AML-193 (cell line): ENCODE measurements around the gene RBM27.
"Not testable (repeated sequence)": the region's sequence is repeated elsewhere in the genome, so short reads cannot be mapped to it uniquely, and the experiment has no call there.

Experiments used
- DNase-seq, 2 experiments: peaks; one replicate each; lab custom pipeline; 2025; lab: John Stamatoyannopoulos, UW

RBM27 gene, protein sequence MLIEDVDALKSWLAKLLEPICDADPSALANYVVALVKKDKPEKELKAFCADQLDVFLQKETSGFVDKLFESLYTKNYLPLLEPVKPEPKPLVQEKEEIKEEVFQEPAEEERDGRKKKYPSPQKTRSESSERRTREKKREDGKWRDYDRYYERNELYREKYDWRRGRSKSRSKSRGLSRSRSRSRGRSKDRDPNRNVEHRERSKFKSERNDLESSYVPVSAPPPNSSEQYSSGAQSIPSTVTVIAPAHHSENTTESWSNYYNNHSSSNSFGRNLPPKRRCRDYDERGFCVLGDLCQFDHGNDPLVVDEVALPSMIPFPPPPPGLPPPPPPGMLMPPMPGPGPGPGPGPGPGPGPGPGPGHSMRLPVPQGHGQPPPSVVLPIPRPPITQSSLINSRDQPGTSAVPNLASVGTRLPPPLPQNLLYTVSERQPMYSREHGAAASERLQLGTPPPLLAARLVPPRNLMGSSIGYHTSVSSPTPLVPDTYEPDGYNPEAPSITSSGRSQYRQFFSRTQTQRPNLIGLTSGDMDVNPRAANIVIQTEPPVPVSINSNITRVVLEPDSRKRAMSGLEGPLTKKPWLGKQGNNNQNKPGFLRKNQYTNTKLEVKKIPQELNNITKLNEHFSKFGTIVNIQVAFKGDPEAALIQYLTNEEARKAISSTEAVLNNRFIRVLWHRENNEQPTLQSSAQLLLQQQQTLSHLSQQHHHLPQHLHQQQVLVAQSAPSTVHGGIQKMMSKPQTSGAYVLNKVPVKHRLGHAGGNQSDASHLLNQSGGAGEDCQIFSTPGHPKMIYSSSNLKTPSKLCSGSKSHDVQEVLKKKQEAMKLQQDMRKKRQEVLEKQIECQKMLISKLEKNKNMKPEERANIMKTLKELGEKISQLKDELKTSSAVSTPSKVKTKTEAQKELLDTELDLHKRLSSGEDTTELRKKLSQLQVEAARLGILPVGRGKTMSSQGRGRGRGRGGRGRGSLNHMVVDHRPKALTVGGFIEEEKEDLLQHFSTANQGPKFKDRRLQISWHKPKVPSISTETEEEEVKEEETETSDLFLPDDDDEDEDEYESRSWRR

DNA sequence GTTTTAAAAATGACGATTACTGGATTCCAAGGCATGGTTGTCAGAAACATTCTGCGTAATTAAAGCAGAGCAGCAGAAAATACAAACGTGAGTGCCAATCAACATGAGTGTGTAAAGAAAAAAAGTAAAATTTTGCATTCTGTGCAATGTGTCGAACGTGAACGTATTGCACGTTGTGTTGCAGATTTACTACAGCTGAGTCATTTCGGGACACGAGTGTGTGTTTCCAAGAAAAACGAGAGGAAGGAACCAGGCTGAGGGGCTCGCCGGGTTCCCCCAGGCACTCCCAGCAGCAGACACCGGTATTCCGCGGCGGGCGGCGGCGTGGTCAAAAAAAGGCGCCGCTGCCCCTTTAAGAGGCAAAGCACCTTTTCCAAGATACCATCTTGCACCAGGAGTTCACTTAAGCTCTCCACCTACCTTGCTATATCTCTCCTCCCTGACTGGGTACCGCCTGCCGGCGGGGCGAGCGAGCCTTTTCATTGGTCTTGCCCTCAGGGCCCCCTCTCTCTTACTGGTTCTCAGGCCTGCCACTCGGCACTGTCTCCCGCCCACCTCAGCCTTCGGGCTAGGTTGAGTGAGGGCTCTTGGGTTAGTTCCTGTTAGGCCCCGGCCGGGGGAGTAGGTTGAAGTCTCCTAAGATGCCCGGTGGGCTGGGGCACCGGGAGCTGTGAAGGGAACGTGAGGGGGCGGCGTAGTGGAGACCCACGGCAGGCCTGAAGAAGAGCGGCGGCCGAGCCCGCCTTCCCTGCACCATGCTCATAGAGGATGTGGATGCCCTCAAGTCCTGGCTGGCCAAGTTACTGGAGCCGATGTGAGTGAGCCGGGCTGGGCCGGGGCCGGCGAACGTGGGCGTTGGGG is at the start of gene RBM27:
Gene RBM27, plus strand, starts transcription at position 595 of the 861 bp plus-strand sequence. Its CDS starts 161 bp downstream, at position 756.
- peak; percentile 98 for DNase-seq

DNA sequence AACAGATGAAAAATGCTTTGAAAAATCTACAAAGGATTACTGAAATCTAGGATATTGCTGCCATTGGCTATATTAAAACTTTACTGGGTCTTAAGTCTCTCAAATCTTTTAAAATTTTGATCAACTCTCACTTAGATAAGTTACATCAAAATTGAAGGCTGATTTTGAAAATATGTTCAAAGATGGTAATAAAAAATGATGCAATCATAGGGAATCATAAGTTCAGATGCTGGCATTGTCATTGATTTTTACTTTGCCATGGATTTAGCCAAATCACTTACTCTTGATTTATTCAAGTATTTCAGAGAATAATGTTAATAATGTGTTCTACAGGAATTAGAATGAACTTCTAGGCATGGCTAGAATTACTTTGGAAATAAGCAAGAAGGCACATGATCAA is 45.1 kb upstream of the RBM27 start:
- DNase-seq, result no peak

DNA sequence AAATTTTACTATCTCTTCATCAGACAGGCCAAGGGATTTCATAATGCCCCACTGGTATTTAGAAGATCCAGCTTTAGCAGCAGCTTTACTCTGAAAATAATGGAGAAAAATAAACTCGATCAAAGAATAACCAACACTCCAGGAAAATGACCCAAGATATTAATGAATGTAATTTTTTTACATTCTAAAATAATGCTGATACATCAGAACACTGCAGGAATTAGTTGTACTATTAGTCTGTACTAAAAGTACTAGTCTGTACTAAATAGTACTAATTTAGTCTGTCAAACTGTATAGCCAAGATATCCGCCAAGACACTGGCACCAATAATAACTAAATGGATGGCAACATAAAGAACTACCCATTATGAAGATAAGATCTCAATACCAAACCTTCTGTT is 39.0 kb upstream of the RBM27 start:
- no peak for DNase-seq

DNA sequence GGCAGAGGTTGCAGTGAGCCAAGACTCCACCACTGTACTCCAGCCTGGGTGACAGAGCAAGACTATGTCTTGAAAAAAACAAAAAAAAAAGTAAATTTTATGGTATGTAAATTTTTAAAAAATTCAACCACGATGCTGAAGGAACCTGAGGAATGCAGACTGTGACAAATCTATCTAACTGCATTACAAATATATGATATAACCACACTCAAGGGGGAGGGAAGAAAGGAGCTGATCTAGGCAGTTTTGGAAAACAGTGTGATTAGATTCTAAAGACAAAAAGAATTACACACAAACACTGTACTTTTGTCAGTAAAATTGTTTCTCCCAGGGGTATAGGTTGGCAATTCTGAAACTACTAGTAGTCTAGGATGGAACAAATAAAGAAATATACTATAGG is 37.9 kb upstream of the RBM27 start:
- no peak for DNase-seq

DNA sequence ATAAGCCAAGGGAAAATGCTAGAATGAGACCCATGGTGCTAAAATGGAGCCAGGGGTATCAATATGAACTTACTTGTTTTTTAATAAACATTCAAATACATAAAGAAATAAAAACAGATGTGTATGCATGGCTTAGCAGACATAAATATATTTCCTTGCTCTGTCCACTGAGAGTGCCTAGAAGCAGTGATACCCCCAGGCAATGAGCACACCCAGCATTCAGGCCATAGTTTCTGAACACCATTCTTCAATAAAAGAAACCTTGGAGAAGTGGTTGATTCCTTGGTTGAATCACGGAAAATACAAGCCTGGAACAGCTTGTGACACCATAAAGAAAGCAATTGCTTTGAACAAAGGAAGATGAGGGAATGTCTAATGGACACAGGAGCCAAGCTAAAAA is 37.5 kb upstream of the RBM27 start:
- DNase-seq, result no peak

DNA sequence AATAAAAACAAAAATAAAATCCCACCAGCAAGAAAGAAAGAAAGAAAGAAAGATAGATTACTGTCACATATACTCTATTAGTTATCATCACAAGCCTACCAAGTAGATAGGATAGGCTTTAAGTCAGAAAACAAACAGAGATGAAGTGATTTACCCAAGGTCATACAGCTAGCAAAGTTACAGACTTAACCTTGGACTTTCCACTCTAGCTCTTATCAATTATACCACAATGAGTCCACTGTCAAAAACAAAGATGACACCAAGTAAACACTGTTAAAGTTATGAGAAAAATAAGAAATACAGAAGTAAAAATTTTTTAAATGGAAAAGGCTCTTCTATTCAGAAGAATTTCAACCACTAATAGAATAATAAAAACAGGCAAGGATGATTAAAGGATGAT is 34.3 kb upstream of the RBM27 start:
- no peak for DNase-seq

DNA sequence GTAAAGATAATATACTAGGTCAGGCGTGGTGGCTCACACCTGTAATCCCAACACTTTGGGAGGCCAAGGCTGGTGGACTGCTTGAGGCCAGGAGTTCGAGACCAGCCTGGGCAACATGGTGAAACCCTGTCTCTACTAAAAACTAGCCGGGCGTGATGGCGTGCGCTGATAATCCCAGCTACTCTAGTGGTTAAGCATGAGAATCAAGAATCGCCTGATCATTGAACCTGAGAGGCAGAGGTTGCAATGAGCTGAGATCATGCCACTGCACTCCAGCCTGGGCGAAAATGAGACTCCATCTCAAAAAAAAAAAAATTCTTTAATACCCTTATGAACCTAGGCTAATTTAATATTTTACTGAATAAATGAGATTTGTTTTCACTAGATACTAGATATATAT is 30.4 kb upstream of the RBM27 start:
- not testable (repeated sequence) for DNase-seq

DNA sequence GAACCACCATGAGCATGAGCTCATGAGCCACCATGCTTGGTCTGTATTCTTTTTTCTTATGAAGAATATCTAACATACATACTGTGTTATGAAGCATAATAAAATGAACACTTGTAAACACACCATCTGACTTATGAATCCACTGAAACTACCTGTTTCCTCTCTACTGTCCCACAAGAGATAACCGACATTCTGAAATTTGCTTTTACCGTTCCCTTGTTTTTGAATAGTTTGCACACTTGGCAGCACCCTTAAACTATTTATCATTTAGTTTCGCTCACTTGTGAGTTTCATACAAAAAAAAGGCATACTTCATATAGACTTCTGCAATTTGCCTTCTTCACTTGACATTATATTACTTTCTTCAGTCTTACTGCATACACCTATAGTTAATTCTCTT is 29.8 kb upstream of the RBM27 start:
- DNase-seq, result no peak

DNA sequence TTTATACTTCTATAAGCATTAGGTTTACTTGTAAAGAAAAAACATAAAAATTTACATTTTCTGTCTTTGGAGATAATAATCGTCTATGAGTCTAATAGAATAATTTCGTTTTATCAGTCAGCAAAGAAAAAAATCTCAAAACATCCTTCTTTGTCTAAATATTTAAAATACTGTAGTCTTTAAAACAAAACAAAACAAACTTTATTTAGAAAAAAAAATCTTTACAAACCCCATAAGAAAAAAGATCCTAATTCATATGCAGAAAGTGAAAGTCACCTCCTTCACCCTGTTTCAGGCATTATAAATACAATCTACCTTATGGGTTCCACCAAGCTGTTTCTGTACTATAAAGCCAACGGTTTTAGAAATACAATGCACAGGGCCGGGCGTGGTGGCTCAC is 26.6 kb upstream of the RBM27 start:
- no peak for DNase-seq

DNA sequence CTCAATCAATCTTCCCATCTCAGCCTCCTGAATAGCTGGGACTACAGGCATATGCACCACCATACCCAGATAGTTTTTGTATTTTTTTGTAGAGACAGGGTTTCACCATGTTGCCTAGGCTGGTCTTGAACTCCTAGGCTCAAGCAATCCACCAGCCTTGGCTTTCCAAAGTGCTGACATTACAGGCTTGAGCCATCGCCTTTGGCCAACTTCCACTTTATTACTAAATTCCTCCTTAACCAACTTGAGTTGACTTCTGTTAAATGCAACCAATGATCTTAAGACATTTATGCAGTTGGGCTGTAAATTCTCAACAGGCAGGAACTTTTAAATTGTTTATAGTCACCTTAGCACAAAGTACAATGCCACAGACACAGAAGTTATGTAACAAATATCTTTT is 23.7 kb upstream of the RBM27 start:
- peak; percentile 11 to 20 for DNase-seq

DNA sequence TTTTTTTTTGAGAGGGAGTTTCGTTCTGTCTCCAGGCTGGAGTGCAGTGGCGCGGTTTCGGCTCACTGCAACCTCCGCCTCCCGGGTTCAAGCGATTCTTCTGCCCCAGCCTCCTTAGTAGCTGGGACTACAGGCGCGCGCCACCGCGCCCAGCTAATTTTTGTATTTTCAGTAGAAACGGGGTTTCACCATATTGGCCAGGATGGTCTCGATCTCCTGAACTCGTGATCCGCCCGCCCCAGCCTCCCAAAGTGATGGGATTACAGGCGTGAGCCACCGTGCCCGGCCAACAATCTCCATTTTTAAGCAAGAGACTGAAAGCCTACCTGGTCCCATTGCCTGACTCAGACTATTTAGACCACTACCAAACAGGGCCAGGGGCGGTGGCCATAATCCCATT is 20.0 kb upstream of the RBM27 start:
- not testable (repeated sequence) for DNase-seq

DNA sequence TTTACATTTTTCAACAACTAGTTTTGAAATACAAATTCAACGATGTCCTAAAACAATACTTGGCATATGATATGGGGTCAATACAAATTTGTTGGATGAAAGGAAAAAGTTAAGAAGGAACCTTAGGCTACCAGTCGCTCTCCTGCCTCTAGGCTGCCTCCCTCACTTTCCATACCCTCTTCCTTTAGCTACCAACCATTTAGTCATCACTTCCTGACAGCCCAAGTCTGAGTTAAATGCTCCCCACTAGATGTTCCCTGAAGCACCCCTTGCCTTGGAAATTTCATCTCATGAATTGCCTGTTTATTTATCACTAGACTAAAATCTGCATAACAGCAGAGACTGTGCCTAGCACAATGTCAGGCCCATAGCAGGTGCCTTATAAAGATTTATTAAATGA is 18.2 kb upstream of the RBM27 start:
- peak in 1 of 2 experiments; percentile 8 for DNase-seq

DNA sequence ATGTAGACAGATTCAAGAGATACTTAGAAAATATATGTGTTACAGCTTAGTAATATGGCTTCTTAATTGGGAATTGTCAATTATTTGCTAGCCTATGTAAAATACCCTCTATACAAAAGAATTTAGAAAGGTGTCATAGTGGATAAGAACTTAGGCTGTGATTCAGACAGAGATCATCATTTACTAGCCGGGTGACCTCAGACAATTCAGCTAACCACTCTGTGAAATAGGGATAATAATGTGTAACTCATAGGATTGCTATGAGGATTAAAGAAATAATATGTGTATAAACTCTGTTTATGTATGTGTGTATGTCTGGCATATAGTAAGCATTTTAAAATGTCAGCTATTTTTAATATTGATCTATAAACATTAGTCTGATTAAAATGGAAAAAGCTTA is 15.0 kb upstream of the RBM27 start:
- DNase-seq, result no peak

DNA sequence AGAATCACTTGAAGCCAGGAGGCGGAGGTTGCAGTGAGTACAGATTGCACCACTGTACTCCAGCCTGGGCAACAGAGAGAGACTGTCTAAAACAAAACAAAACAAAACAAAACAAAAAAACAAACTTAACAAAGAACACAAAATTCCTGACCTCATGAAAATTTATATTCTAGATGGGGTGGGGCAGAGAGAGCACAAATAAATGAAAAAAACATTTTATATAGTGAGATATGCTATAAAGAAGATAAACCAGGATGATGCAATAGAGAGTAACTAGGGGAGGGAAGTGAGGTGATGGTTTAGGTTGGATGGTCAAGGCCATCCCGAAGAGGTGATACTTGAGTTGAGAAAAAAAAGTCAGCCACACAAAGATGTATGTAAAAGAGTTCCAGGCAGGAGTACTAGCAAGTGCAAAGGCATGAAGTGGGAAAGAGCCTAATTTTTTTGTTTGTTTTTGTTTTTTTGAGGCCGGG is 10.8 kb upstream of the RBM27 start:
- DNase-seq, result no peak

DNA sequence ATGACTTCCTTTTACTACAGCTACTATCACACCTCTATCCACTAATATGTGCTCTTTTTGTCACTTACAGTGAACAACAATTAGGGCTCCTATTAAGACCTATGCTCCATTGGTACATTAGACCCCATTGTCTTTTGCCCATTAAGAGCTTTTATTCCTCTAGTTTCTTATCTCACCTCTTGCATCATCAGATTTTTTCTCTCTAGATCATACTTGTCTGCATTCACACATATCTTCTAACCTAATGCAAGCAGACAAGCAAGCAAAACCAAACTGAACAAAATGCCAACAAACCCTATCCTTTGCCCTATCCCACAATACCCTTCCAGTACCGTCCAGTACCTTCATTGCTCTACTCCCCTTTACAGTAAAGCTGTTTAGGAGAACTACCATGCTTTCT is 10.1 kb upstream of the RBM27 start:
- no peak for DNase-seq

DNA sequence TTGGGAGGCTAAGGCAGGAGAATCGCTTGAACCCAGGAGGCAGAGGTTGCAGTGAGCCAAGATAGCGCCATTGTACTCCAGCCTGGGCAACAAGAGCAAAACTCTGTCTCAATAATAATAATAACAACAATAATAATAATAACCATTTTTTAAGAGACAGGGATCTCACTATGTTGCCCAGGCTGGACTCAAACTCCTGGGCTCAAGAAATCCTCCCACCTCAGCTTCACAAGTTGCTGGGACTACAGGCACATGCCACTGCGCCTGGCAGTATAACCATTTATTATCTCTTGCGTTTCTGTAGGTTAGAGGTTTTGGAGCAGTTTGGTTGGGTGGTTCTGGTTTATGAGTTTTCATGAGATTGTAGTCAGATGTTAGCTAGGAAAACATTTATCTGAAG is 8.4 kb upstream of the RBM27 start:
- DNase-seq, result not testable (repeated sequence)

DNA sequence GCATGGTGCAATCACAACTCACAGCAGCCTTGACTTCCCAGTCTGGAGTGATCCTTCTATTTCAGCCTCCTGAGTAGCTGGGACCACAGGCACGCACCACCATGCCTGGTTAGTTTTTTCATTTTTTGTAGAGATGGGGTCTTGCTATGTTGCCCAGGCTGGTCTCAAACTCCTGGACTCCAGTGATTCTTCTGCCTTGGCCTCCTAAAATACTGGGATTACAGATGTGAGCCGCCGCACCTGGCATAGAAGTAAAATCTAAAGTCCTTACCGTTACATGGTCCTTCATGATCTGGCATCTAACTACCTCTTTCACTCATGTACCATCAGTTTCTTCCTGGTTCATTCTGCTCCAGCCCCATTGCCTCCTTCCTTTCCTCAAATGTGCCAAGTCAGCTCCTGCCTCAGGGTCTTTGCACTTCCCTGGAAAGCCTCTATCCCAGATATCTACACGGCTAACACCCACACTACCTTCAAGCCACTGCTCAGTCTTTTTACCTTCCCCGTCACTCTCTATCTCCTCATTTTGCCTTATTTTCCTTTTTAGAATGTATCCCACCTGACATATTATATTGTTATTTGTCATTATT is 6.9 kb upstream of the RBM27 start:
- no peak for DNase-seq

DNA sequence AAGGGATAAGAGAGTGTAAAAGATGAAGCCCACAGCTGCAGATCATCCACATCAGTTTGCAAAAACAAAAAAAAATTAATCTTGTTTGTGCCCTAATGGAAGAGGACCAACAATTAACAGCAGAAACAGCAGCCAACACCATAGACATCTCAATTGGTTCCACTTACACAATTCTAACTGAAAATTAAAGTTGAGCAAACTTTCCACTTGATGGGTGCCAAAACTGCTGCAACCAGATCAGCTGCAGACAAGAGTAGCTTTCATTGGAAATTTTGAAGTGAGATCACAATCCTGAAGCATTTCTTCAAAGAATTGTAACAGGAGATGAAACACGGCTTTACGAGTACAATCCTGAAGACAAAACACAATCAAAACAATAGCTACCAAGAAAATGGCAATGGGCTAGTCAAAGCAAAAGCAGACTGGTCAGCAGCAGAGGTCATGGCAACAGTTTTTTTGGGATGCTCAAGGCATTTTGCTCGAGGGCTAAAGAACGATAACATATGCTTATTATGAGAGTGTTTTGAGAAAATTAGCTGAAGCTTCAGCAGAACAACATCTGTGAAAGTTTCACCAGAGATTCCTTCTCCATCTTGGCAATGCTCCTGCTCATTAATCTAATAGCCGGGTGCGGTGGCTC is 4.1 kb upstream of the RBM27 start:
- DNase-seq, result peak; percentile 39

DNA sequence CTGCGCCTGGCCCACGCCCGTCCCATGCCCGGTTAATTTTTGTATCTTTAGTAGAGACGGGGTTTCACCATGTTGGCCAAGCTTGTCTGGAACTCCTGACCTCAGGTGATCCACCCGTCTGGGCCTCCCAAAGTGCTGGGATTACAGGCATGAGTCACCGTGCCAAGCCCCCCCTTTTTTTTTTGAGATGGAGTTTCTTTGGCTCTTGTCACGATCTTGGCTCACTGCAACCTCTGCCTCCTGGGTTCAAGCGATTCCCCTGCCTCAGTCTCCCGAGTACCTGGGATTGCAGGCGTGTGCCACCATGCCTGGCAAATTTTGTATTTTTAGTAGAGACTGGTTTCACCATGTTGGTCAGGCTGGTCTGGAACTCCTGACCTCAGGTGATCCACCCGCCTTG is 1.6 kb upstream of the RBM27 start:
- not testable (repeated sequence) for DNase-seq

DNA sequence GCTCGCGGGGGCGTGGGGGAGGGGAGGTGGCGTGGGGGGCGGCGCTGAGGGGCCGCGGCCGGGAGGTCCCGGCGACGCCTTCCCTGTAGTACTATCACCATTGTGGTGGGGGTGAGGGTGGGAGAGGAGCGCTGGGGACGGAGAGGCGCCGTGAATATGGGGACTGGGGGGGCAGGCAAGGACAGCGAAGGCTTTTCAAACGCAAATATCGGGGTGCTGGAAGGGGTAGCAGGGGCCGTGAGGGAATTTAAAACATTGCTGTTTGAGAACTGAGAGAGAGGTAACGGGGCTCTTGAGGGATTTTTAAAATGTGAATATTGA is 427 bp downstream of the RBM27 start:
- DNase-seq, result no peak
